NB4 (cell line): ENCODE results near the gene MYO1D.

ENCODE experiments used
- CTCF ChIP-seq: IDR thresholded peaks from one replicate; pipeline ENCODE4 v1.5.1; 2012; ENCODE audit warnings: low read depth, low read length
- MAX ChIP-seq: IDR thresholded peaks from 2 replicates; pipeline ENCODE4 v1.6.1; 2011; ENCODE audit warnings: low read depth, low read length
- MYC ChIP-seq: IDR thresholded peaks from 2 replicates; pipeline ENCODE4 v1.6.1; 2011; ENCODE audit warnings: low read depth, low read length
- POLR2A ChIP-seq: IDR thresholded peaks from 2 replicates; pipeline ENCODE4 v1.6.1; 2011; ENCODE audit warnings: mild to moderate bottlenecking; ENCODE audit not compliant: insufficient read length; ENCODE audit errors: extremely low read depth

- no peak for TF ChIP-seq POLR2A
- no peak for TF ChIP-seq MYC
- peak; percentile 50 for TF ChIP-seq MAX
- TF ChIP-seq CTCF: peak; percentile 48
Observed at GRCh38 chr17:32609085-32609484, 267.8 kb downstream of the MYO1D start.
